ENCODE data around the gene CDPF1. TPM values are rescaled to one million over a fixed set of nuclear protein-coding genes. Genes with fewer than 3 reads are reported as not detected.

The CDPF1 gene
- total RNA-seq, 2 donors from 2014 or later = 8.1 to 12.4 TPM

DNA sequence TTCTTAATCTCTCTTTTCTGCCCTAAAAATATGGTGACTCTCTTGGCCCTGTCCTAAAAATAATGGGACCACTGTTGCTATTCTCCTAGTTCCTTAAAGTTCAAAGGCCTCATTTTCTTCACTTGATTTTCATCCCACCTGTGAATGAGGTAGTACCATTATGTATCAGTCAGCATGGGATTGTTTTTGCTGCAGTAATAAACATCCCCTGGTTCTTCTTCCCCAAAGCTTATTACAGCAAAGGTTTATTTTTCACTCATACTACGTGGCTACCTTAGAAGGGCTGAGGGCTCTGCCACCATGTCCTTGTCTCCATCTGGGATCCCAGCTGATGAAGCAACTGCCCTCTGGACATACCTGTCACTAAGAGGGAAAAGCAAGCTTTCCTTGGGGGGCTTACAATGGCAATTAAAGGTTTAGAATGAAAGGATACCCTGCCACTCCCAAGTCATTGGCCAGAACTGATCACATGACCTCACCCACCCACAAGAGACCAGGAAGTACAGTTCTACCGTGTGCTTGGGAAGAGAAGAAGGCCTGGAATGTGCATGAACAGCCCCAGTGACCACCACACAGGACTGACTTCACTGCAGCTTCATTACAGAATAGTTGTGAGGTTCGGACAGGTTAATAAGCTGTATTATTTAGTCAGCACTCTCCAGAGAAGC is 25.5 kb upstream of the CDPF1 start:
- Histone ChIP-seq H3K27ac (no peak overlapping the region), H3K36me3 (peaks cover 81% of the 10 kb centered on the region), H3K27me3 (replicated peaks; ENCODE audit: insufficient read depth) (no peaks in the 10 kb centered on the region), H3K9me3 (no peaks in the 10 kb centered on the region), H3K4me1 (ENCODE audit: control insufficient read depth in 1 of 2, low read depth in 2 of 2) (no peaks in the 10 kb centered on the region), H3K4me3 (no peak overlapping the region)
- no peak for DNase-seq (ENCODE audit: low spot score)
- TF ChIP-seq, protein P1, sequence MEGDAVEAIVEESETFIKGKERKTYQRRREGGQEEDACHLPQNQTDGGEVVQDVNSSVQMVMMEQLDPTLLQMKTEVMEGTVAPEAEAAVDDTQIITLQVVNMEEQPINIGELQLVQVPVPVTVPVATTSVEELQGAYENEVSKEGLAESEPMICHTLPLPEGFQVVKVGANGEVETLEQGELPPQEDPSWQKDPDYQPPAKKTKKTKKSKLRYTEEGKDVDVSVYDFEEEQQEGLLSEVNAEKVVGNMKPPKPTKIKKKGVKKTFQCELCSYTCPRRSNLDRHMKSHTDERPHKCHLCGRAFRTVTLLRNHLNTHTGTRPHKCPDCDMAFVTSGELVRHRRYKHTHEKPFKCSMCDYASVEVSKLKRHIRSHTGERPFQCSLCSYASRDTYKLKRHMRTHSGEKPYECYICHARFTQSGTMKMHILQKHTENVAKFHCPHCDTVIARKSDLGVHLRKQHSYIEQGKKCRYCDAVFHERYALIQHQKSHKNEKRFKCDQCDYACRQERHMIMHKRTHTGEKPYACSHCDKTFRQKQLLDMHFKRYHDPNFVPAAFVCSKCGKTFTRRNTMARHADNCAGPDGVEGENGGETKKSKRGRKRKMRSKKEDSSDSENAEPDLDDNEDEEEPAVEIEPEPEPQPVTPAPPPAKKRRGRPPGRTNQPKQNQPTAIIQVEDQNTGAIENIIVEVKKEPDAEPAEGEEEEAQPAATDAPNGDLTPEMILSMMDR (IDR thresholded peaks at IDR 0.05) = no peak
- ATAC-seq (ENCODE audit: insufficient number of reproducible peaks, low FRiP score, low read depth) = no peak

DNA sequence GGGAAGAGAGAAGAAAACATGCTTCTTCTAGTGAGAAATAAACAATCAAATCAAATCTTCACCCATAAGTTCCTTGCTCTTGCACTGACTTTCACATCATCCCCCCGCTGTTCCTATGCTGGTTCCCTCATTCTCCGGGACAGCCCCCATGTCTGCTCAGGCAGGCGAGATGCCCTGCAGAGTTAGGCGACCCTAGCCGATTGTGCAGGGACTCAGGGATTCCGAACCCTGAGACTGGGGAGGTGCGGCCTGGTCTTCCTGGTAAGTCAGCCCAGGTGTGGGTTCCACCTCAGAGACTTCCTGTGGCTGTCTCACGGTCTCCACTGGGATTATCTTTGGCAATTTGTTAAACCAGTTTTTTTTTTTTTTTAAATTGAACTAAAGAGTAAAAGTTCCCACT is 24.3 kb upstream of the CDPF1 start:
- no peak for DNase-seq (ENCODE audit: low spot score)
- Histone ChIP-seq H3K27ac (no peak overlapping the region), H3K4me1 (ENCODE audit: control insufficient read depth in 1 of 2, low read depth in 2 of 2) (peaks cover 0 to 6% of the 10 kb centered on the region in 2 donors), H3K36me3 (peaks cover 69% of the 10 kb centered on the region), H3K9me3 (no peaks in the 10 kb centered on the region), H3K4me3 (no peak overlapping the region), H3K27me3 (replicated peaks; ENCODE audit: insufficient read depth) (no peaks in the 10 kb centered on the region)
- TF ChIP-seq, protein P1 (IDR thresholded peaks at IDR 0.05) = no peak
- no peak for ATAC-seq (ENCODE audit: insufficient number of reproducible peaks, low FRiP score, low read depth)

DNA sequence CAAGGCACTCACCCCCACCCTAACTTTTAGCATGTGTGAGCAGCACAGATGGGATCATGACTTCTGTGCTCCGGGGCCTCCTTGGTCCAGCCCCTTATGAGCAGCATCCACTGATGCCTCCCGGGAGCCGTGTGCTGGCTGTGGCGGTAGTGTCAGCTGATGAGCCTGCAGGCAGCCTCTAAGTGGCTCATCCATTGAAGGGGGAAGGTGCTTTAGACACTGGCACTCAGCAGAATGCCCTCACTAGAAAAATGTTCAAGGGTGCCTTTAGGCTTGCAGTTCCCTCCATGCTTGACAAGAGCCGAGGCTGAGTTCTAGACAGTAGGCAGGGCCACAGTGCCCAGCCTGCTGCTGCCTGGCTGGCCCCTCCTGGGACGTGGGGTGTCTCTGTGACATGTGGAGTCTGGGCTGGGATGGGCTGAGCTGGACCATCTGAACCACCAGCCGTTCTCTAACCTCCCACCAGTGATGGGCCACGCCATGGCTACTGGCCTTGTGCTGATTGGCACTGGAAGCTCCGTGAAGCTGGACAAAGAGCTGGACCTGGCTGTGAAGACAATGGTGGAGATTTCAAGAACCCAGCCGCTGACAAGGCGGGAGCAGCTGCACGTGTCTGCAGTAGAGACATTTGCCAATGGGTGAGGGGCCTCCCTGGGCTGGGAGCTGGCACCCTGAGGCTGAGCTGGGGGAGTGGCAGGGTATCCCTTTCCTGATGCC is 23.5 kb upstream of the CDPF1 start:
- ATAC-seq (ENCODE audit: insufficient number of reproducible peaks, low FRiP score, low read depth) = no peak
- H3K36me3 ChIP-seq = peaks cover 61% of the 10 kb centered on the region

DNA sequence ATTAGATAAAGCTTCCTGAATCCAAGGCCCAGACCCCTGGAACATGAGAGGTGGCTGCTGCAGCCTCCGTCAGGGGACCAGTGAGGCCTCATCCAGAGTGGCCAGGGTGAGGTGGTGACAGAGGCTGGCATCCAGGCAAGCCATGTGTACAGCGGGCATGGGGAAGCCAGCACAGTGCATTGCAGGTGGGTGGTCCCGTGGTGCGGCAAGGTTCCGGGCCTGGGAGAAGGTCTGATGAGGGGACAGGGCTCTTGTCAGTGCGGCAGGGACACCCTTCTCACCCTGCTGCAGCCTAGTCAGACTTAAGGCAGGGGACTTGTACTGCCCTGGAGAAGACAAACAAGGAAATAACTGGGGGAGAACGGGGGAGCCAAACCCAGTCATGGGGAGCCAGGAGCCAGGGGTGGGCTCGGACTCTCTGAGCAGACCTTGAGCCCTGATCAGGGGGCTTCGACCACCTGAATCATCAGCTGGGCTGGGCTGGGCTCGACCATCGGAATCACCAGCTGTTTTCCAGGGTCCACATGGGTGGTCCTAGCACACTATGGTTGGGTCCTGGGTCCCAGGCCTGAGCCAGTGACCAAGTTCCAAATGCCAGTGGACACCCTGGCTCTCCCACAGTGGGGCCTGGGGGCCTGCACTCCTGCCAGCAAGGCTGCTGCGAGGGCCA is 22.8 kb upstream of the CDPF1 start:
- ATAC-seq (ENCODE audit: insufficient number of reproducible peaks, low FRiP score, low read depth) (no peak), DNase-seq (ENCODE audit: low spot score) (no peak)
- Histone ChIP-seq H3K4me3 (no peak overlapping the region), H3K27ac (no peak overlapping the region), H3K9me3 (no peaks in the 10 kb centered on the region), H3K27me3 (replicated peaks; ENCODE audit: insufficient read depth) (no peaks in the 10 kb centered on the region), H3K4me1 (ENCODE audit: control insufficient read depth in 1 of 2, low read depth in 2 of 2) (peaks cover 4 to 18% of the 10 kb centered on the region in 2 donors), H3K36me3 (peaks cover 55% of the 10 kb centered on the region)
- TF ChIP-seq, protein P1 (IDR thresholded peaks at IDR 0.05) = no peak

More for the DNA sequence above, 23.5 kb upstream of the CDPF1 start:
- H3K9me3 ChIP-seq = no peaks in the 10 kb centered on the region
- peaks cover 4 to 14% of the 10 kb centered on the region in 2 donors for H3K4me1 ChIP-seq (ENCODE audit: control insufficient read depth in 1 of 2, low read depth in 2 of 2)
- no peak overlapping the region for H3K4me3 ChIP-seq
- TF ChIP-seq, protein P1 (IDR thresholded peaks at IDR 0.05) = no peak
- no peak for DNase-seq (ENCODE audit: low spot score)
- H3K27ac ChIP-seq = no peak overlapping the region
- H3K27me3 ChIP-seq (replicated peaks; ENCODE audit: insufficient read depth) = no peaks in the 10 kb centered on the region

DNA sequence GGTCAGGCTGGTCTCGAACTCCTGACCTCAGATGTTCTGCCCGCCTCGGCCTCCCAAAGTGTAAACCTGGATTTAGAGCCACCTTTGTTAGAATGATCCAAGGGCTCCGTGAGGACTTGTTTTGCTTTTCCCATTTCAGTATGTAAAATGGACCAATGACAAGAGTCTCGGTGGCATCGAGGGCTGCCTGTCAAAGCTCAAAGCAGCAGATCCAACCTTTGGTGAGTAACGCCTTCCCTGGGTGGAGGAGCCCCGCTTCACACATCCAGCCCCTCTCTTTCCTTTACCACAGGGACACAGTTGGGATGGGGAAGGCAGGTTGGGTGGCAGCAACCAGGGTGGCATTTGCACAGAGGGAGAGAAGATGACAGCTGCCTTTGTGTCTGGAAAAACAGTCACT is 22.1 kb upstream of the CDPF1 start:
- ATAC-seq (ENCODE audit: insufficient number of reproducible peaks, low FRiP score, low read depth) (no peak), DNase-seq (ENCODE audit: low spot score) (no peak)
- Histone ChIP-seq H3K27ac (no peak overlapping the region), H3K4me3 (no peak overlapping the region), H3K36me3 (peaks cover 48% of the 10 kb centered on the region), H3K4me1 (ENCODE audit: control insufficient read depth in 1 of 2, low read depth in 2 of 2) (peaks cover 4 to 21% of the 10 kb centered on the region in 2 donors), H3K9me3 (no peaks in the 10 kb centered on the region), H3K27me3 (replicated peaks; ENCODE audit: insufficient read depth) (no peaks in the 10 kb centered on the region)
- TF ChIP-seq, protein P1 (IDR thresholded peaks at IDR 0.05) = no peak
